Measurements from ENCODE around the gene ANKMY1. TPM values are rescaled to one million over a fixed set of nuclear protein-coding genes. Genes with fewer than 3 reads are reported as not detected.

The ANKMY1 gene
- polyA plus RNA-seq, 1 donor from 2014 or later, result 18.4 TPM

DNA sequence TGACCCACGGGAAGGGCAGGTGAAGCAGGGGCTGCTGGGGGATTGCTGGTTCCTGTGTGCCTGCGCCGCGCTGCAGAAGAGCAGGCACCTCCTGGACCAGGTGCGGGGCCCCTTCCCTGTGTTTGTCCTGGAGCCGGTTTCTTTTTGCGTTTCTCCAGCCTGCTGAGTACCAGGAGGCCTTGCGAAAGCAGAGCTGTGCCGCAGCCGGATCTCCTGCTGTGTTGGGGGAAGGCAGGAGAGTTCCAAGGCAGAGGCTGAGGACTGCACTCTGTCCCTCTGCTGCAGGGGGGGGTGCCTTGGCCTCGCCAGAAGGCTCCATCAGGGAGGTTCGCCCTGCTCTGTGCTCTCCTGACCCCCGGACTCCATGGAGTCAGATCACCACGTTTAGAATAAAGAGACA lies 31.6 kb upstream of the ANKMY1 start:
- no peaks in the 10 kb centered on the region for H3K9me3 Mint-ChIP-seq
- no peak overlapping the region for H3K27ac Mint-ChIP-seq
- H3K4me1 Mint-ChIP-seq, result peaks cover 19 to 30% (median 24%) of the 10 kb centered on the region in 3 donors
- H3K36me3 Mint-ChIP-seq, result peaks cover 5% of the 10 kb centered on the region
- H3K27me3 Mint-ChIP-seq, result no peaks in the 10 kb centered on the region
- H3K4me3 Mint-ChIP-seq, result no peak overlapping the region

DNA sequence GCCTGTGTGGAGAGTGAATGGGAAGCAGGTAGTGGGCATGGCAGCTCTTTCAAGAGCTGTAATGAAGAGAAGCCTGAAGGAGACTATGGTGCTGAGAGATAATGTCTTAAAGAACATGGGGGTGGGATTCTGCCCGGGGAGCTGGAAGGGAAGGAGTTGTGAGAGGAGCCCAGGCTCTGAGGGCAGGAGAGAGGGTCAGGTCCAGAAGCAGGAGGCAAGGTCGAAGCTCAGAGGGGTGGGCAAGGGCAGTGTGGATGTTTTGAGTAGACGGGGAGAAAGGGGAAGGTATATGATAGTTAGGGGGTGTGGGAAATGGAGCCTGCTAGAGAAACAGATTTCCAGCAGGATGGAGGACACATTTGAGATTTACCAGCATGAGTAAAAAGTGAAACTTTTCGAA lies 30.9 kb upstream of the ANKMY1 start:
- peaks cover 21 to 32% (median 28%) of the 10 kb centered on the region in 3 donors for H3K4me1 Mint-ChIP-seq
- peak overlapping the region in 1 of 3 donors; percentile 17 for H3K27ac Mint-ChIP-seq
- no peaks in the 10 kb centered on the region for H3K9me3 Mint-ChIP-seq
- H3K4me3 Mint-ChIP-seq, result peak overlapping the region in 2 of 4 donors; percentile 27 to 100
- peaks cover 5% of the 10 kb centered on the region for H3K36me3 Mint-ChIP-seq
- H3K27me3 Mint-ChIP-seq, result no peaks in the 10 kb centered on the region

DNA sequence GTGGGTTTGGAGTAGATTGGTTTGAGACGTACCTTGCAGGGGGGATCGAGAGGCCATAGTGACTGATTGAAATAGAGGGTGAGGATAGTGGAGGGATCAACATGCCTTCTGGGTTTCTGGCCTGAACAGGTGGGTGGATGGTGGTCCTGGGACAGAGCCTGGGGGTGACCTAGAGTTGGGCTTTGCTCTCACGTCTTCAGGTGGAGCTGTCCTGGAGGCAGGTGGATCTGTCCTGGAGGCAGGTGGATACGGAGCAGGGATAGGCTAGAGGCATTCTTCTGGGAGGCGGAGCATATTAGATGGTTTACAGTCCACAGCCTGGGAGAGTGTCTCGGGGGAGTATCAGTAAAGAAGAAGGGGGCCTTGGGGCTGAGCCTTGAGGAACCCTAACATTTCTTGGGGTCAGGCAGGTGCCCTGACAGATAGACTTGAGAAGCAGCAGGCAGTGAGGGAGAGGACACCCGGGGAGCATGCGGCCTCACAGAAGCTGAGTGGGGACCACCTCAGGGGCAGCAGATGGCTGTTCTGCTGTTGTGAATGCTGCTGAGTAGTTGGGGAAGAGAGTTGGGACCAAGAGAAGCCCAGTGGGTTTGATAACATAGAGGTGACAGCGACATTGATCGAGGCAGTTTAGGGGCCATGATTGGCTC lies 30.3 kb upstream of the ANKMY1 start:
- Mint-ChIP-seq H3K27ac (peak overlapping the region in 2 of 3 donors; percentile 46 to 98), H3K4me1 (peaks cover 24 to 32% (median 30%) of the 10 kb centered on the region in 3 donors), H3K36me3 (peaks cover 5% of the 10 kb centered on the region)

DNA sequence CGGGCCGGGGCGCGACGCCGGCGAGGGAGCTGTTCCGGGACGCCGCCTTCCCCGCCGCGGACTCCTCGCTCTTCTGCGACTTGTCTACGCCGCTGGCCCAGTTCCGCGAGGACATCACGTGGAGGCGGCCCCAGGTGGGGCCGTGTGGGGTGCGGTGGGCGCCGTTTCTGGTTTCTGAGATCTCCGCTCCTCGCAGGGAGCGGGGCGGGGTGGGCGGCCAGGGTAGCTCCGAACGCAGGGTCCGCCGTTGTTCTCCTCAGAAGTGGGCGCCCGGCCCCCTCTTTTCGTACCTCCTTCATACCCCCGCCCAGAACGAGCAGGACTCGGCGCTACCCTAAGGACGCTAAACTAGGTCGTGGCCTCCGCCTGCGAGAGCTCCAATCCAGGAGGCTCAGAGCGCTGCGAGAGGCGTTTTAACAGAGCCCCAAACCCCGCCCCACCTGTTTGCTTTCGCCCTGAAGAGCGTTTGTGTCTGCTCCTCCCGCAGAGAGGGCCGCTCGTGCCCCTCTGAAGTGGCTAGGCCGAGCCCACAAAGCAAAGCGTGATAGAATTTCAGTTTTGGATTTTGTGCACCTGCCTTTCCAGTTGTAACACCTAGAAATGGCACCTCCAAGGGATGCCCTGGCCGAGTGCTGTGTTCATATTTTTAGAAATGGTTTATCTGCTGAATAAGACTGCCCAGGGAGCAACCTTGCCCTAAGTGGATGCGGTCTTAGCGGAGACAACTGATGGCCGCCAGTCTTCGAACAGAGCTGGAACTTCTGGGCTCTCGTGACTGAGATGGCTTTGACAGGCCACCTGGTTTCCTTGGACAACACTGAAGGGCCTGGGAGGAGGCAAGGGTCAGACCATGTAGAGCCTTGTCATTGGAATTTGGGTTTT lies 29.4 kb upstream of the ANKMY1 start:
- Mint-ChIP-seq H3K4me1 (peaks cover 24 to 36% (median 32%) of the 10 kb centered on the region in 3 donors), H3K4me3 (peak overlapping the region; percentile 88 to 100 (median 96)), H3K36me3 (peaks cover 9% of the 10 kb centered on the region), H3K27ac (peak overlapping the region in 2 of 3 donors; percentile 59 to 98), H3K9me3 (no peaks in the 10 kb centered on the region), H3K27me3 (no peaks in the 10 kb centered on the region)

More for the DNA sequence above, 30.3 kb upstream of the ANKMY1 start:
- no peaks in the 10 kb centered on the region for H3K27me3 Mint-ChIP-seq
- H3K9me3 Mint-ChIP-seq, result no peaks in the 10 kb centered on the region
- peak overlapping the region; percentile 88 to 100 (median 96) for H3K4me3 Mint-ChIP-seq

- Mint-ChIP-seq H3K27ac (peak within 1 kb of the TSS; percentile 98 to 99 (median 99)), H3K27me3 (no peaks in the 10 kb centered on the region), H3K4me3 (peak within 1 kb of the TSS; percentile 97 to 100 (median 98)), H3K9me3 (no peaks in the 10 kb centered on the region), H3K36me3 (peaks cover 9% of the 10 kb centered on the region), H3K4me1 (peaks cover 26 to 38% (median 35%) of the 10 kb centered on the region in 3 donors)
Measured at GRCh38 chr2:240586198-240586918, 28.6 kb upstream of the ANKMY1 start, which contains the start of gene CAPN10. Gene CAPN10 (plus strand): TSS chr2:240586734. CDS start chr2:240586912, 178 bp downstream.

DNA sequence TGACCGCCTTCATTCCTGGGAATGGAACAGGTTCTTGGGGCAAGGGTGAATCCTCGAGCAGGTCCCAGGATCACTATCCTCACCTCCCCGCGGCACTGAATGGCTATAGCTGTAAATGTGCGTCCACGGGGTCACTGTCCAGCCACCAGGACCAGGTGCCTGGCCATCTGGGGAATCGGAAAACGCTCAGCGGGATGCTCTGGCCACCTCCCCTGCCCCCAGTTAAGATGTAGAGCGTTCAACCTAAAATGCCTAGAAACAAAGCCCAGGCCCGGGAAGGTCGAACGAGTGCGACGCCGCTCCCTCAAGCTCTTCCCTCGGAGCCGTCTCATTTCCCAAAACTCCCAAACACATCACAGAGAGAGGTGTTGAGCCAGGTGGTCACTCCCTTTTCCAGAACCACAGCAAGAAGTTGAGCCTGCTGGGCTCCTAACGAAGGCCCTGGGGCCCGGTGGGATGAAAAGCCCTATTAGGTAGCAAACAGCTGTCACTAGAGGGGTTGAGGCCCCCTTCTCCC lies 28.0 kb upstream of the ANKMY1 start:
- H3K9me3 Mint-ChIP-seq, result peaks cover 0 to 2% (median 0%) of the 10 kb centered on the region in 3 donors
- H3K27me3 Mint-ChIP-seq, result no peaks in the 10 kb centered on the region
- H3K27ac Mint-ChIP-seq, result peak overlapping the region; percentile 98 to 99 (median 99)
- H3K4me1 Mint-ChIP-seq, result peaks cover 26 to 38% (median 35%) of the 10 kb centered on the region in 3 donors
- peaks cover 13% of the 10 kb centered on the region for H3K36me3 Mint-ChIP-seq
- H3K4me3 Mint-ChIP-seq, result peak overlapping the region; percentile 97 to 100 (median 98)

DNA sequence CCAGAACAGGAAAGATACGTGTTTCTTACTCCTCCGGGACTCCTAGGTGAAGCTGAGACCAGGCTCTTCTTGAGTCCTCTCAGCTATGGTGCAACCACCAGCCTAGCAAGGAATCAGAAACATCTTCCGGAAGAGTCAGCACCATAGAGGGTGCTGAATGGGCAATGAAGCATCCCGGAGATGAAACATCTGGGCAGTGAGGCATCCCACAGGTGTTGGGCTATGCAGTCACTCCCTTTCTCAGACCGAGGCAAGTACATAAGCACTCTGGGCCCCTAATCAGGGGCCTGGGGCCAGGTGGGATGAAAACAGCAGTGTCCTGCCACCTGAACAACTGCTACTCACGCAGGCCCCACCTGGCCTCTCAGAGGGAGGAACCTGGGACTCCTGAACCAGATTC lies 27.3 kb upstream of the ANKMY1 start:
- H3K36me3 Mint-ChIP-seq, result peaks cover 13% of the 10 kb centered on the region
- H3K9me3 Mint-ChIP-seq, result peaks cover 0 to 3% (median 0%) of the 10 kb centered on the region in 3 donors
- peaks cover 29 to 44% (median 39%) of the 10 kb centered on the region in 3 donors for H3K4me1 Mint-ChIP-seq
- H3K4me3 Mint-ChIP-seq, result peak overlapping the region; percentile 97 to 100 (median 98)
- H3K27ac Mint-ChIP-seq, result peak overlapping the region; percentile 98 to 99 (median 99)
- no peaks in the 10 kb centered on the region for H3K27me3 Mint-ChIP-seq

- Mint-ChIP-seq H3K9me3 (peaks cover 0 to 3% (median 0%) of the 10 kb centered on the region in 3 donors), H3K4me1 (peaks cover 35 to 49% (median 45%) of the 10 kb centered on the region in 3 donors), H3K27me3 (no peaks in the 10 kb centered on the region), H3K36me3 (peaks cover 13% of the 10 kb centered on the region), H3K27ac (peak overlapping the region; percentile 98 to 99 (median 99)), H3K4me3 (peak overlapping the region; percentile 97 to 100 (median 98))
Measured at GRCh38 chr2:240584486-240585031, 26.8 kb upstream of the ANKMY1 start.

DNA sequence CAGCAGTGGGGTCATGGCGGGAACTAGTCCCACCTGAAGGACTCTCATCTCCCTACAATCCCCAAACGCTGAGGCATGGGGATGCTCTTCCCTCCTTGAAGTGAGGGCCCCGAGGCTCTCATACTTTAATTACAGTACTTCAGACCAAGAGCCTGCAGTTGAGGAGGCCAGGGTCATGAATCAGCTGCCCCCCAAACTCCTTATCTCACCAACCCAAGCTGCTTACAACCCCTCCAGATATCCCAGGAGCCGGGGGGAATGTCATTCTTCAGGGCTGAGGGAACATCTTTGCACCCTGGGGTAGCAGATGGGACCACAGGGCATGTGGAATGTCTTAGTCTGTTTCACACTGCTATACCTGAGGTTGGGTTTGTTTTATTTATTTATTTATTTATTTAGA lies 26.0 kb upstream of the ANKMY1 start:
- peaks cover 13% of the 10 kb centered on the region for H3K36me3 Mint-ChIP-seq
- peaks cover 0 to 3% (median 0%) of the 10 kb centered on the region in 3 donors for H3K9me3 Mint-ChIP-seq
- peak overlapping the region in 2 of 4 donors; percentile 26 to 28 for H3K4me3 Mint-ChIP-seq
- H3K27ac Mint-ChIP-seq, result no peak overlapping the region
- H3K4me1 Mint-ChIP-seq, result peaks cover 36 to 48% (median 45%) of the 10 kb centered on the region in 3 donors
- H3K27me3 Mint-ChIP-seq, result no peaks in the 10 kb centered on the region

DNA sequence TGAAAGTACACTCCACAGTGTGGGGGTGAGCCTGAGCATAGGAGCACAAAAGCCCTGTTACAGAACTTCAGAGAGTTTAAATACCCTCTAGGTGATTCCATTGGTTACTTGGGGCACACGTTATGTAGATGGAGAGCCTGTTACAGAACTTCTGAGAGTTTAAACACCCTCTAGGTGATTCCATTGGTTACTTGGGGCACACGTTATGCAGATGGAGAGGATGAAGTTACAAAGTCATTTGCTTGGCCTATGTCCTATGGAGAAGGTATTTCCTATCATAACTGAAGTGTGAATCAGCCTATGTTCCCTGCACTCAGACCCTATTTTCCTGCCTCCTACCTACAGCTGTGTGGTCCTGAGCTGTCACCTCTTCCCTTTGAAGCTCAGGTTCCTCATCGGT lies 25.0 kb upstream of the ANKMY1 start:
- Mint-ChIP-seq H3K4me3 (peak overlapping the region in 1 of 4 donors; percentile 55), H3K27me3 (no peaks in the 10 kb centered on the region), H3K27ac (peak overlapping the region in 2 of 3 donors; percentile 16 to 82), H3K9me3 (peaks cover 0 to 3% (median 0%) of the 10 kb centered on the region in 3 donors), H3K36me3 (peaks cover 11% of the 10 kb centered on the region), H3K4me1 (peaks cover 27 to 45% (median 36%) of the 10 kb centered on the region in 3 donors)

DNA sequence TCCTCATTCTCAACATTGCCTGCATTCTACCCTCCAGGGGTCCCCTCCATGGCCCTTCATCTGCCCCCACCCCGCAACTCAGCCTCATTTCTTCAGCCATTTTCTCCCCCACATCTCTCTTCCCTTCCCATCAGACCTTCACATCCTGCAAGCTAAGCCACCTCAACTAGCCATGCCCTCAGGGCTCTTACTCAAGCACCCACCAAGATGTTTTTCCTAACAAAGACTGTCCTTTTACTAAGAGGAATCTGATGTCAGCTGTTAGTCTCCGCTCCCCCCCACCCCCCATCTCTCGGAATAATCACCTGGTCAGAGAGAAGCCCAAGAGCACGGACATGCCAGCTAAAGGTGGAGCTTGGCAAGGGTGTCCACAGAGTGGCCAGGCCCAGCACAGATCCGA lies 24.0 kb upstream of the ANKMY1 start:
- Mint-ChIP-seq H3K4me1 (peaks cover 24 to 37% (median 32%) of the 10 kb centered on the region in 3 donors), H3K4me3 (peak overlapping the region in 1 of 4 donors; percentile 55), H3K36me3 (peaks cover 10% of the 10 kb centered on the region), H3K27ac (no peak overlapping the region), H3K27me3 (no peaks in the 10 kb centered on the region), H3K9me3 (peaks cover 0 to 3% (median 0%) of the 10 kb centered on the region in 3 donors)

GRCh38 chr2:240579771-240580614 lies 22.2 kb upstream of the ANKMY1 start:
- H3K27me3 Mint-ChIP-seq, result no peaks in the 10 kb centered on the region
- peak overlapping the region in 2 of 4 donors; percentile 38 to 81 for H3K4me3 Mint-ChIP-seq
- H3K36me3 Mint-ChIP-seq, result peaks cover 10% of the 10 kb centered on the region
- peak overlapping the region; percentile 46 to 73 (median 47) for H3K27ac Mint-ChIP-seq
- H3K4me1 Mint-ChIP-seq, result peaks cover 22 to 31% (median 28%) of the 10 kb centered on the region in 3 donors
- peaks cover 0 to 3% (median 0%) of the 10 kb centered on the region in 3 donors for H3K9me3 Mint-ChIP-seq
